ENCODE measurements around the gene ZMIZ1. TPM values are rescaled to one million over a fixed set of nuclear protein-coding genes. Genes with fewer than 3 reads are reported as not detected.

Gene ZMIZ1
- total RNA-seq, 4 donors from 2014 or later, result 22.7 to 37.5 (median 31.7) TPM

DNA sequence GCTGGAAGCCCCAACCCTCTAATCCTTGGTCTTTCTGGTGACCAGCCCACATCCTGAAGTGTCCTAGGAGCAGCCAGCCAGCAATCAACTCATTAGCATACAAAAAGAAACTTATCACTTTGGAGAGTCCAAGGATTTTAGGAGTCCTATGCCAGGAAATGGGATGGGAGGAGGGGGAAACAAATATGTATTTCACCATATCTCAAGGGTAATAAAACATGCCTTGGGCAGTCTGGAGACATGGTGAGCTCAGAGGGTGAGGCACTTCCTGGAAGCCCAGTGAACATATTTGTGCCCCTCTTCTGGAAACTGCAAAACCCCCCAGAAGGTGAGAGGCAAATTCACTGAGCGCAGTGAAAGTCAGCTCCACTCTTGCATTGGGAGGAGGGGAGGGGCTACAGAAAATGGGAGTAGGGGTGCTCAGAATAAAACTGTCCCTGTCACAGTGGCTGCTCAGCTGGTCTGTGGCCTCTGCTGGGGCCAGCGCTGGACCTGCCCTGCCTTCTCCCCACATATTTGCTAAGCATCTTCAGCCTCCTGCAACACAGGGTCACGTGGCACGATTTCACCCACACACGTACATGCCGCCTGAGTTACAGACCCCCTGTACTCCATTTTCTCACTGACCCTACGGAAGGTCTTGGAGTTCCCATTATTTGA is 17.7 kb upstream of the ZMIZ1 start:
- in situ Hi-C loops (cut with MboI; ENCODE audit: low sequenced_read_pairs in 4 of 4) (no loop called here), intact Hi-C loops (cut with DNase I; ENCODE audit: low total_unique reads) (no loop called here)
- TF ChIP-seq POLR2A (IDR thresholded peaks at IDR 0.05), result no peak
- TF ChIP-seq, protein P1, sequence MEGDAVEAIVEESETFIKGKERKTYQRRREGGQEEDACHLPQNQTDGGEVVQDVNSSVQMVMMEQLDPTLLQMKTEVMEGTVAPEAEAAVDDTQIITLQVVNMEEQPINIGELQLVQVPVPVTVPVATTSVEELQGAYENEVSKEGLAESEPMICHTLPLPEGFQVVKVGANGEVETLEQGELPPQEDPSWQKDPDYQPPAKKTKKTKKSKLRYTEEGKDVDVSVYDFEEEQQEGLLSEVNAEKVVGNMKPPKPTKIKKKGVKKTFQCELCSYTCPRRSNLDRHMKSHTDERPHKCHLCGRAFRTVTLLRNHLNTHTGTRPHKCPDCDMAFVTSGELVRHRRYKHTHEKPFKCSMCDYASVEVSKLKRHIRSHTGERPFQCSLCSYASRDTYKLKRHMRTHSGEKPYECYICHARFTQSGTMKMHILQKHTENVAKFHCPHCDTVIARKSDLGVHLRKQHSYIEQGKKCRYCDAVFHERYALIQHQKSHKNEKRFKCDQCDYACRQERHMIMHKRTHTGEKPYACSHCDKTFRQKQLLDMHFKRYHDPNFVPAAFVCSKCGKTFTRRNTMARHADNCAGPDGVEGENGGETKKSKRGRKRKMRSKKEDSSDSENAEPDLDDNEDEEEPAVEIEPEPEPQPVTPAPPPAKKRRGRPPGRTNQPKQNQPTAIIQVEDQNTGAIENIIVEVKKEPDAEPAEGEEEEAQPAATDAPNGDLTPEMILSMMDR (IDR thresholded peaks at IDR 0.05 in 4 of 5, conservative IDR thresholded peaks at IDR 0.05 in 1 of 5), result no peak
- Histone ChIP-seq H3K27ac (no peak overlapping the region), H3K9me3 (no peaks in the 10 kb centered on the region), H3K4me1 (peaks cover 0 to 10% of the 10 kb centered on the region in 2 donors), H3K27me3 (no peaks in the 10 kb centered on the region), H3K4me3 (no peak overlapping the region), H3K36me3 (no peaks in the 10 kb centered on the region)
- no peak for ATAC-seq
- DNase-seq, result no peak

DNA sequence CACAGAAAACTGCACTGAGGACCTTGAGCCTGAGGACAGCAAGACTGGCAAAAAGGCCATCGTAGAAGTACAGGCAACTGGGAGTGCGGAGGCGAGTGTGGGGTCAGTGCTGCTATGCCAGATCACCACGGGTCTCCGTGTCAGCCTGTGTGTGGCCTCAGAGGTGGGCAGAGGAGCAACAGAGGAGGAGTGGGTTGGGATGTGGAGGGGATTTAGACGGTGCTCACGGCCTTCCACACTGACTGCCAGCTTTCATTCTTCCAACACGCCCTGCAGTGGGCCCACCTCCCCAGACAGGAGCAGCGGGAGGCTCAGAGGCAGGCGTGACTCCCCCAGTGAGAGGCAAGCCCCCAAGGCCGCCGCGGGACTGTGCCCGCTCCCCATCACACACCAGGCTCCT is 17.0 kb upstream of the ZMIZ1 start:
- Histone ChIP-seq H3K36me3 (no peaks in the 10 kb centered on the region), H3K4me1 (peaks cover 0 to 10% of the 10 kb centered on the region in 2 donors), H3K27me3 (no peaks in the 10 kb centered on the region), H3K4me3 (no peak overlapping the region), H3K27ac (no peak overlapping the region), H3K9me3 (no peaks in the 10 kb centered on the region)
- TF ChIP-seq POLR2A (IDR thresholded peaks at IDR 0.05), result no peak
- TF ChIP-seq, protein P1 (IDR thresholded peaks at IDR 0.05 in 4 of 5, conservative IDR thresholded peaks at IDR 0.05 in 1 of 5), result no peak
- DNase-seq (no peak), ATAC-seq (no peak)
- intact Hi-C loops (cut with DNase I; ENCODE audit: low total_unique reads), result no loop called here
- in situ Hi-C loops (cut with MboI; ENCODE audit: low sequenced_read_pairs in 4 of 4), result no loop called here

DNA sequence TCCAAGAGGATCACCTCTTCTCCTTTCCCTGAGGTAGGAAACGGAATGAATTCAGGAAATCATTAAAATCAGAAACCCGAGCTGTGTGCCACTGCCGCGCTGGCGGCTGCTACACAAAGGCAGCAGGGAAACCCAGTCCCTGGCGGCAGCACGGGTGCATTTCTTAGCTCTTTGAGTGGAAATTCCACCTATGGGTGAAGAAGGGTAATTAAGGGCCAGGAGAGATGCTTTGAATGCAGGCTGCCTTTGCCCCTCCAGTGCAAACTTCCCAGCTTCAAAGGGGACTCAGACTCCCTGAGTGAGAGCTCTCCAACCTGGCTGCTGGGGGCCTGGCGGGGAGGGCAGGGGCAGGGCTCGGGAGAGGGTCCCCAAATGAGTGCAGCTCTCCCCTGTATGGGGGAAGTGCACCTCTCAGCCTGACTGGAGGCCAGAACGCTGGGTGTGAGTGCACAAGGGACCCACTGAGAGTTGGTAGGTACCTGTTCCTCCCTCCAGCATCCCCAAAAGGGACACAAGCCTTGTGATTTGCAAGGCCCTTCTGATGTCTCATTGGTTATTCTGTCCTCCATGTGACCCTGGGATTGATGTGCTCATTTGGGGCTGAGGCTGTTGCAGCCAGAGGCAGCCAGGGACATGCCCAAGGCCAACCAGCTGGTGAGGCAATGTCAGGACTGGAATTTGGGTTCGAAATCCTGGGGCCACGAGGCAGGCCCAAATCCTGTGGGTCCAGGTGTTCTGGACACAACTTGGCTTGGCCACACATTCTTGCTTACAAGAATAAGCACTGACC is 16.3 kb upstream of the ZMIZ1 start:
- no peaks in the 10 kb centered on the region for H3K36me3 ChIP-seq
- H3K27ac ChIP-seq, result no peak overlapping the region
- TF ChIP-seq POLR2A (IDR thresholded peaks at IDR 0.05), result no peak
- TF ChIP-seq, protein P1 (IDR thresholded peaks at IDR 0.05 in 4 of 5, conservative IDR thresholded peaks at IDR 0.05 in 1 of 5), result no peak
- DNase-seq (no peak), ATAC-seq (no peak)
- in situ Hi-C loops (cut with MboI; ENCODE audit: low sequenced_read_pairs in 4 of 4) (no loop called here), intact Hi-C loops (cut with DNase I; ENCODE audit: low total_unique reads) (no loop called here)
- H3K4me1 ChIP-seq, result peaks cover 0 to 10% of the 10 kb centered on the region in 2 donors
- H3K4me3 ChIP-seq, result no peak overlapping the region
- no peaks in the 10 kb centered on the region for H3K9me3 ChIP-seq
- no peaks in the 10 kb centered on the region for H3K27me3 ChIP-seq

DNA sequence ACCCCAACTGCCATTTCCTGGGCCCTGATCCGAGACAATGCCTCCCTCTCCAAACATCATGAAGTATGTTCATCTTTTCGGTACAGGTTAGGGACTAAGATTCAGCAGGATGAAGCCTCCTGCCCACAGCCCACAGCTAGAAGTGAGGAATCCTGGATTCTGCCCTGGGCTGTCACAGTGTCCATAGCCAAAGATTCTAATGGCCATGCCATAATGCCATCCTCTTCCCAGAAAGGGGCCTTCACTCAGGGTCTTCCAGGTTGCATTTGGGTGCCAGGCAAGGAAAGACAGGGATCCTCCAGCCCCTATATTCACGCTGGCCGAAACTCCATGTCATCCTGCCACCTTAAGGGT is 15.7 kb upstream of the ZMIZ1 start:
- Histone ChIP-seq H3K36me3 (no peaks in the 10 kb centered on the region), H3K4me3 (no peak overlapping the region), H3K27ac (no peak overlapping the region), H3K27me3 (no peaks in the 10 kb centered on the region), H3K9me3 (no peaks in the 10 kb centered on the region), H3K4me1 (peaks cover 0 to 8% of the 10 kb centered on the region in 2 donors)
- intact Hi-C loops (cut with DNase I; ENCODE audit: low total_unique reads) (no loop called here), in situ Hi-C loops (cut with MboI; ENCODE audit: low sequenced_read_pairs in 4 of 4) (no loop called here)
- no peak for TF ChIP-seq POLR2A (IDR thresholded peaks at IDR 0.05)
- TF ChIP-seq, protein P1 (IDR thresholded peaks at IDR 0.05 in 4 of 5, conservative IDR thresholded peaks at IDR 0.05 in 1 of 5), result no peak
- no peak for DNase-seq
- no peak for ATAC-seq

Measured in gastrocnemius medialis (tissue), 4 donors.